Measurements from ENCODE around the gene GARRE1. TPM values are rescaled to one million over a fixed set of nuclear protein-coding genes. Genes with fewer than 3 reads are reported as not detected.
"Not testable (repeated sequence)": the region's sequence is repeated elsewhere in the genome, so short reads cannot be mapped to it uniquely, and the experiment has no call there.

The GARRE1 gene
- total RNA-seq, 2 experiments from 2014 or later, result 69.7 to 72.0 TPM

GRCh38 chr19:34276614-34277013 lies 22.3 kb downstream of the GARRE1 start:
- H3K4me1 Mint-ChIP-seq (ENCODE audit: low read depth), result peaks cover 87% of the 10 kb centered on the region

GRCh38 chr19:34277244-34277643 lies 22.9 kb downstream of the GARRE1 start:
- H3K27me3 ChIP-seq (ENCODE audit: control insufficient read depth in 1 of 2, insufficient read depth in 2 of 2, low read length in 2 of 2), result no peaks in the 10 kb centered on the region
- POLR2A ChIA-PET, result interaction anchor here (0.7 kb wide), 1 partner anchor 25 kb away, joined by 3 read pairs; no protein-coding TSS in a partner anchor
- H3K4me1 Mint-ChIP-seq (ENCODE audit: low read depth), result peaks cover 87% of the 10 kb centered on the region
- CTCF ChIA-PET, result no interaction called here
- no peak overlapping the region for H3K27ac ChIP-seq (ENCODE audit: low read depth in 1 of 2, low read length in 2 of 2)
- H3K9me3 Mint-ChIP-seq, result peaks cover 5% of the 10 kb centered on the region
- peaks cover 5% of the 10 kb centered on the region for H3K36me3 ChIP-seq (ENCODE audit: insufficient read depth, low read length)
- DNase-seq, result no peak
- H3K9me3 ChIP-seq (ENCODE audit: control insufficient read depth in 1 of 2, insufficient read depth in 1 of 2, low read length in 2 of 2), result no peaks in the 10 kb centered on the region
- H3K27me3 Mint-ChIP-seq, result no peaks in the 10 kb centered on the region
- H3K4me3 Mint-ChIP-seq, result peak overlapping the region; percentile 20
- H3K27ac Mint-ChIP-seq, result peak overlapping the region; percentile 61
- intact Hi-C loops (cut with DNase I, micrococcal nuclease), result no loop called here
- ATAC-seq (ENCODE audit: poor library complexity), result peak; percentile 56
- peaks cover 53% of the 10 kb centered on the region for H3K36me3 Mint-ChIP-seq (ENCODE audit: low read depth)
- no peak overlapping the region for H3K4me3 ChIP-seq (ENCODE audit: low read length)
- no peak for TF ChIP-seq CTCF (IDR thresholded peaks at IDR 0.05)
- H3K4me1 ChIP-seq (ENCODE audit: insufficient read depth, low read length), result peaks cover 45% of the 10 kb centered on the region

More at GRCh38 chr19:34276614-34277013, 22.3 kb downstream of the GARRE1 start:
- TF ChIP-seq CTCF (IDR thresholded peaks at IDR 0.05), result no peak
- Histone ChIP-seq H3K27ac (ENCODE audit: low read depth in 1 of 2, low read length in 2 of 2) (no peak overlapping the region), H3K4me1 (ENCODE audit: insufficient read depth, low read length) (peaks cover 51% of the 10 kb centered on the region), H3K4me3 (ENCODE audit: low read length) (no peak overlapping the region), H3K27me3 (ENCODE audit: control insufficient read depth in 1 of 2, insufficient read depth in 2 of 2, low read length in 2 of 2) (no peaks in the 10 kb centered on the region), H3K36me3 (ENCODE audit: insufficient read depth, low read length) (peaks cover 5% of the 10 kb centered on the region), H3K9me3 (ENCODE audit: control insufficient read depth in 1 of 2, insufficient read depth in 1 of 2, low read length in 2 of 2) (no peaks in the 10 kb centered on the region)
- POLR2A ChIA-PET, result interaction anchor here (0.6 to 0.7 kb wide), 2 partner anchors 15 to 26 kb away, joined by 3 read pairs; no protein-coding TSS in a partner anchor
- Mint-ChIP-seq H3K36me3 (ENCODE audit: low read depth) (peaks cover 46% of the 10 kb centered on the region), H3K9me3 (peaks cover 5% of the 10 kb centered on the region), H3K4me3 (peak overlapping the region; percentile 20), H3K27me3 (no peaks in the 10 kb centered on the region), H3K27ac (peak overlapping the region; percentile 61)
- intact Hi-C loops (cut with DNase I, micrococcal nuclease), result no loop called here
- DNase-seq (no peak), ATAC-seq (ENCODE audit: poor library complexity) (no peak)
- CTCF ChIA-PET, result no interaction called here

- DNase-seq, result no peak
- H3K9me3 ChIP-seq (ENCODE audit: control insufficient read depth in 1 of 2, insufficient read depth in 1 of 2, low read length in 2 of 2), result no peaks in the 10 kb centered on the region
- no peak overlapping the region for H3K4me3 Mint-ChIP-seq
- H3K27ac Mint-ChIP-seq, result peak overlapping the region; percentile 50
- H3K36me3 ChIP-seq (ENCODE audit: insufficient read depth, low read length), result peaks cover 5% of the 10 kb centered on the region
- no peaks in the 10 kb centered on the region for H3K27me3 Mint-ChIP-seq
- H3K9me3 Mint-ChIP-seq, result peaks cover 5% of the 10 kb centered on the region
- POLR2A ChIA-PET, result interaction anchor here (1.1 to 1.5 kb wide), 2 partner anchors 9 to 13 kb away, joined by 3 to 4 read pairs; no protein-coding TSS in a partner anchor
- no peak for ATAC-seq (ENCODE audit: poor library complexity)
- CTCF ChIA-PET, result interaction anchor here (1.0 kb wide), 1 partner anchor 58 kb away, joined by 3 read pairs; no protein-coding TSS in a partner anchor
- intact Hi-C loops (cut with DNase I, micrococcal nuclease), result no loop called here
- no peak for TF ChIP-seq CTCF (IDR thresholded peaks at IDR 0.05)
- H3K36me3 Mint-ChIP-seq (ENCODE audit: low read depth), result peaks cover 56% of the 10 kb centered on the region
- H3K4me1 Mint-ChIP-seq (ENCODE audit: low read depth), result peaks cover 88% of the 10 kb centered on the region
- H3K4me1 ChIP-seq (ENCODE audit: insufficient read depth, low read length), result peaks cover 33% of the 10 kb centered on the region
- no peak overlapping the region for H3K4me3 ChIP-seq (ENCODE audit: low read length)
- no peak overlapping the region for H3K27ac ChIP-seq (ENCODE audit: low read depth in 1 of 2, low read length in 2 of 2)
- no peaks in the 10 kb centered on the region for H3K27me3 ChIP-seq (ENCODE audit: control insufficient read depth in 1 of 2, insufficient read depth in 2 of 2, low read length in 2 of 2)
Observed at GRCh38 chr19:34278783-34279182, 24.4 kb downstream of the GARRE1 start.

GRCh38 chr19:34281444-34281843 lies 27.1 kb downstream of the GARRE1 start:
- H3K4me3 Mint-ChIP-seq; intact Hi-C loops (cut with DNase I, micrococcal nuclease); DNase-seq; H3K9me3 Mint-ChIP-seq; H3K36me3 ChIP-seq (ENCODE audit: insufficient read depth, low read length); H3K9me3 ChIP-seq (ENCODE audit: control insufficient read depth in 1 of 2, insufficient read depth in 1 of 2, low read length in 2 of 2); H3K27ac ChIP-seq (ENCODE audit: low read depth in 1 of 2, low read length in 2 of 2); ATAC-seq (ENCODE audit: poor library complexity); H3K27ac Mint-ChIP-seq; H3K27me3 Mint-ChIP-seq; H3K4me3 ChIP-seq (ENCODE audit: low read length); POLR2A ChIA-PET; H3K27me3 ChIP-seq (ENCODE audit: control insufficient read depth in 1 of 2, insufficient read depth in 2 of 2, low read length in 2 of 2): not testable (repeated sequence)
- CTCF ChIA-PET, result interaction anchor here (0.6 kb wide), 1 partner anchor 20 kb away, joined by 3 read pairs; no protein-coding TSS in a partner anchor
- peaks cover 58% of the 10 kb centered on the region for H3K36me3 Mint-ChIP-seq (ENCODE audit: low read depth)
- peaks cover 61% of the 10 kb centered on the region for H3K4me1 Mint-ChIP-seq (ENCODE audit: low read depth)
- H3K4me1 ChIP-seq (ENCODE audit: insufficient read depth, low read length), result peaks cover 22% of the 10 kb centered on the region

Data from CD4-positive, alpha-beta T cell (primary cell).